Liver (tissue), 3 donors: ENCODE measurements around the gene MARK2.

Experiments
- ATF3 ChIP-seq: IDR thresholded peaks from 2 replicates; pipeline ENCODE4 v1.6.1; 2016; ENCODE audit warnings: antibody characterized with exemption
- CTCF ChIP-seq: fragments of 150-350 bp; IDR thresholded peaks from 2 replicates; pipeline ENCODE4 v1.5.1; 2017; ENCODE audit warnings: improper control_type of control experiment, low read depth, low read length; ENCODE audit not compliant: missing input control
- JUND ChIP-seq, 2 donors: IDR thresholded peaks; 2 replicates each; pipeline ENCODE4 v1.6.1; 2016; ENCODE audit warnings: antibody characterized with exemption in 2 of 2
- RAD21 ChIP-seq, 2 donors: IDR thresholded peaks; 2 replicates each; pipeline ENCODE4 v1.6.1; 2016; ENCODE audit warnings: antibody characterized with exemption in 2 of 2, mild to moderate bottlenecking in 2 of 2
- REST ChIP-seq: IDR thresholded peaks from 2 replicates; pipeline ENCODE4 v1.6.1; 2016; ENCODE audit warnings: antibody characterized with exemption, mild to moderate bottlenecking
- TAF1 ChIP-seq: conservative IDR thresholded peaks from 2 replicates; pipeline ENCODE4 v1.6.1; 2016; ENCODE audit warnings: antibody characterized with exemption, mild to moderate bottlenecking
- YY1 ChIP-seq: IDR thresholded peaks from 2 replicates; pipeline ENCODE4 v1.6.1; 2016; ENCODE audit warnings: antibody characterized with exemption, mild to moderate bottlenecking
- ZBTB33 ChIP-seq: IDR thresholded peaks from 2 replicates; pipeline ENCODE4 v1.6.1; 2016; ENCODE audit warnings: antibody characterized with exemption
- donor health status: healthy.
- donor health status: healthy.

- TF ChIP-seq RAD21 (IDR thresholded peaks at IDR 0.05) (no peak), CTCF (no peak), YY1 (no peak), ZBTB33 (no peak), REST (no peak), JUND (IDR thresholded peaks at IDR 0.05) (no peak), TAF1 (no peak), ATF3 (no peak)
Measured at GRCh38 chr11:63903884-63904283, 65.0 kb downstream of the MARK2 start.
